OCI-LY1 (cell line): Measurements from ENCODE around the gene PPP1R2B.
"Not testable (repeated sequence)": the region's sequence is repeated elsewhere in the genome, so short reads cannot be mapped to it uniquely, and the experiment has no call there.

Experiments used
- H2AFZ ChIP-seq: fragments of 200-600 bp; sonication (generic), shearing (Covaris generic); 2 replicates; pipeline ENCODE4 v1.6.0; 2014; ENCODE audit warnings: antibody characterized with exemption, mild to moderate bottlenecking, low read length
- H3F3A ChIP-seq: fragments of 200-600 bp; sonication (generic), shearing (Covaris generic); 2 replicates; pipeline ENCODE4 v1.6.0; 2014; ENCODE audit warnings: mild to moderate bottlenecking, antibody characterized with exemption, low read length, moderate library complexity; ENCODE audit not compliant: insufficient read depth
- H3K27ac ChIP-seq: fragments of 200-600 bp; sonication (generic); 2 replicates; pipeline ENCODE4 v1.5.1; 2014; ENCODE audit warnings: low read length, mixed run types, mild to moderate bottlenecking, low read depth; ENCODE audit not compliant: poor library complexity, severe bottlenecking
- H3K27me3 ChIP-seq: fragments of 200-600 bp; sonication (generic); 2 replicates; pipeline ENCODE4 v1.6.0; 2014; ENCODE audit warnings: antibody characterized with exemption, mild to moderate bottlenecking, low read length, moderate library complexity; ENCODE audit not compliant: insufficient read depth
- H3K36me3 ChIP-seq: fragments of 200-600 bp; sonication (generic); 2 replicates; pipeline ENCODE4 v1.6.1; 2014; ENCODE audit warnings: mild to moderate bottlenecking, antibody characterized with exemption, low read length, moderate library complexity, mixed read lengths; ENCODE audit not compliant: insufficient read depth
- H3K4me1 ChIP-seq: fragments of 200-600 bp; sonication (generic); 2 replicates; pipeline ENCODE4 v1.5.1; 2014; ENCODE audit warnings: mild to moderate bottlenecking, low read length, moderate library complexity; ENCODE audit not compliant: insufficient read depth, severe bottlenecking
- H3K4me2 ChIP-seq: fragments of 200-600 bp; sonication (generic), shearing (Covaris generic); 2 replicates; pipeline ENCODE4 v1.6.1; 2014; ENCODE audit warnings: low read length
- H3K4me3 ChIP-seq: fragments of 200-600 bp; sonication (generic); 2 replicates; pipeline ENCODE4 v1.5.1; 2014; ENCODE audit warnings: low read length, low read depth, mild to moderate bottlenecking, mixed read lengths; ENCODE audit not compliant: poor library complexity, severe bottlenecking
- H3K79me2 ChIP-seq: fragments of 200-600 bp; shearing (Covaris generic); 2 replicates; pipeline ENCODE4 v1.6.1; 2016; ENCODE audit warnings: mixed run types, low read length, mixed read lengths; ENCODE audit not compliant: insufficient read depth
- H3K9ac ChIP-seq: fragments of 200-600 bp; sonication (generic), shearing (Covaris generic); 2 replicates; pipeline ENCODE4 v1.6.1; 2014; ENCODE audit warnings: mild to moderate bottlenecking, low read length, mixed read lengths
- H3K9me2 ChIP-seq: fragments of 200-600 bp; sonication (generic), shearing (Covaris generic); 2 replicates; pipeline ENCODE4 v1.6.1; 2014; ENCODE audit warnings: low read depth, mild to moderate bottlenecking, low read length, mixed read lengths
- H3K9me3 ChIP-seq: fragments of 200-600 bp; shearing (Covaris generic); 2 replicates; pipeline ENCODE4 v1.6.1; 2014; ENCODE audit warnings: low read length, mixed read lengths
- H4K20me1 ChIP-seq: fragments of 200-600 bp; sonication (generic), shearing (Covaris generic); 2 replicates; pipeline ENCODE4 v1.6.0; 2016; ENCODE audit warnings: mild to moderate bottlenecking, low read length; ENCODE audit not compliant: insufficient read depth
- CTCF ChIP-seq: fragments of 200-600 bp; sonication (generic), shearing (Covaris generic); IDR thresholded peaks from 2 replicates; pipeline ENCODE4 v1.5.1; 2017; ENCODE audit warnings: mild to moderate bottlenecking, antibody characterized with exemption, low read length, moderate library complexity, mixed read lengths
- EZH2 ChIP-seq: fragments of 200-600 bp; sonication (generic), shearing (Covaris generic); IDR thresholded peaks from 2 replicates; pipeline ENCODE4 v1.8.0; 2017; ENCODE audit warnings: borderline replicate concordance, mixed run types, mild to moderate bottlenecking, antibody characterized with exemption, low read length, moderate library complexity, mixed read lengths

PPP1R2B gene

GRCh38 chr5:156838961-156839360 is 11.1 kb upstream of the PPP1R2B start:
- H3K9me3 ChIP-seq, result no peaks in the 10 kb centered on the region
- H3K4me3 ChIP-seq, result no peak overlapping the region
- H3K4me1 ChIP-seq, result no peaks in the 10 kb centered on the region
- no peak overlapping the region for H3K9ac ChIP-seq
- no peaks in the 10 kb centered on the region for H3K27me3 ChIP-seq
- no peaks in the 10 kb centered on the region for H3K9me2 ChIP-seq
- no peaks in the 10 kb centered on the region for H3F3A ChIP-seq
- H3K4me2 ChIP-seq, result no peak overlapping the region
- no peaks in the 10 kb centered on the region for H4K20me1 ChIP-seq
- H2AFZ ChIP-seq, result no peak overlapping the region
- no peaks in the 10 kb centered on the region for H3K36me3 ChIP-seq
- no peaks in the 10 kb centered on the region for H3K79me2 ChIP-seq
- no peak overlapping the region for H3K27ac ChIP-seq
- TF ChIP-seq CTCF (no peak), EZH2 (no peak)

GRCh38 chr5:156841737-156842136 is 8.4 kb upstream of the PPP1R2B start:
- H3K9me2 ChIP-seq, result no peaks in the 10 kb centered on the region
- no peaks in the 10 kb centered on the region for H3F3A ChIP-seq
- TF ChIP-seq CTCF (no peak), EZH2 (no peak)
- no peak overlapping the region for H2AFZ ChIP-seq
- H4K20me1 ChIP-seq, result no peaks in the 10 kb centered on the region
- H3K9ac ChIP-seq, result no peak overlapping the region
- H3K9me3 ChIP-seq, result no peaks in the 10 kb centered on the region
- H3K27ac ChIP-seq, result no peak overlapping the region
- no peak overlapping the region for H3K4me2 ChIP-seq
- H3K4me3 ChIP-seq, result no peak overlapping the region
- H3K79me2 ChIP-seq, result no peaks in the 10 kb centered on the region
- no peaks in the 10 kb centered on the region for H3K4me1 ChIP-seq
- no peaks in the 10 kb centered on the region for H3K27me3 ChIP-seq
- no peaks in the 10 kb centered on the region for H3K36me3 ChIP-seq

GRCh38 chr5:156846914-156847313 is 3.2 kb upstream of the PPP1R2B start:
- H3K4me2 ChIP-seq, result no peak overlapping the region
- H3K9me2 ChIP-seq, result no peaks in the 10 kb centered on the region
- no peak overlapping the region for H3K9ac ChIP-seq
- TF ChIP-seq CTCF, result no peak
- no peak for TF ChIP-seq EZH2
- no peaks in the 10 kb centered on the region for H4K20me1 ChIP-seq
- H3K27ac ChIP-seq, result no peak overlapping the region
- H3K27me3 ChIP-seq, result no peaks in the 10 kb centered on the region
- H3K4me1 ChIP-seq, result no peaks in the 10 kb centered on the region
- H3K36me3 ChIP-seq, result no peaks in the 10 kb centered on the region
- H3K79me2 ChIP-seq, result no peaks in the 10 kb centered on the region
- H3K9me3 ChIP-seq, result no peaks in the 10 kb centered on the region
- no peak overlapping the region for H2AFZ ChIP-seq
- H3K4me3 ChIP-seq, result no peak overlapping the region
- H3F3A ChIP-seq, result no peaks in the 10 kb centered on the region

GRCh38 chr5:156848447-156848846 is 1.6 kb upstream of the PPP1R2B start:
- not testable (repeated sequence) for H3K4me3 ChIP-seq, H3K79me2 ChIP-seq, H2AFZ ChIP-seq, H3K9me3 ChIP-seq, H3K9ac ChIP-seq, H3F3A ChIP-seq, H3K36me3 ChIP-seq, H3K4me1 ChIP-seq, H3K4me2 ChIP-seq, H3K27ac ChIP-seq, H3K9me2 ChIP-seq, H3K27me3 ChIP-seq, H4K20me1 ChIP-seq
